K562 (cell line): ENCODE measurements around the gene TSPAN18. TPM values are rescaled to one million over a fixed set of nuclear protein-coding genes. Genes with fewer than 3 reads are reported as not detected.
A peak's percentile ranks its signal among the peaks of the same experiment; 100 is the strongest.

ENCODE experiments used
- ARID2 ChIP-seq: fragments of 450-650 bp; IDR thresholded peaks from 2 replicates; pipeline ENCODE4 v1.6.1; 2017; ENCODE audit warnings: antibody characterized with exemption, mild to moderate bottlenecking
- BDP1 ChIP-seq: IDR thresholded peaks from 3 replicates; pipeline ENCODE4 v1.6.1; 2011; ENCODE audit not compliant: insufficient read length, insufficient read depth
- CBX2 ChIP-seq: fragments of 200-600 bp; sonication (generic); IDR thresholded peaks from one replicate; pipeline ENCODE4 v1.6.1; 2012; ENCODE audit warnings: mild to moderate bottlenecking, low read length, inconsistent platforms; ENCODE audit not compliant: insufficient read depth, poor library complexity, severe bottlenecking
- CC2D1A ChIP-seq: fragments of 450-650 bp; IDR thresholded peaks from 2 replicates; pipeline ENCODE4 v1.6.1; 2017; ENCODE audit warnings: mild to moderate bottlenecking
- FOXP1 ChIP-seq: sonication (generic); formaldehyde crosslinking; IDR thresholded peaks from 2 replicates; pipeline ENCODE4 v1.8.0; 2022; ENCODE audit warnings: mild to moderate bottlenecking, missing genetic modification reagents
- MXI1 ChIP-seq: IDR thresholded peaks from 2 replicates; pipeline ENCODE4 v1.6.1; 2011; ENCODE audit warnings: low read depth, mild to moderate bottlenecking, improper control_type of control experiment, low read length
- STAG1 ChIP-seq: sonication (generic); formaldehyde crosslinking; IDR thresholded peaks from 2 replicates; pipeline ENCODE4 v1.5.0; 2020; ENCODE audit warnings: missing genetic modification reagents, borderline replicate concordance
- polyA plus RNA-seq, 8 experiments: library from polyadenylated mRNA; depleted of rRNA in 4 of 8; stranded (reverse) in 5 of 8; unstranded in 3 of 8; fragments of >200 nt; fragmentation: Nextera tagmentation in 2 of 8; fragmentation: Illumina TruSeq in 1 of 8; extraction: Ambion mirVana in 2 of 8; extraction: Trizol in 1 of 8; gene quantifications; 2 replicates each; pipeline versions ENCODE4 v1.2.1 to v1.2.3, GENCODE V29; 2011 to 2014; ENCODE audit warnings: inconsistent platforms in 1 of 8, missing spikeins in 1 of 8
- total RNA-seq, 7 experiments: library from RNA; depleted of rRNA in 6 of 7; stranded (reverse); fragments of >200 nt in 6 of 7; fragmentation: Illumina TruSeq in 2 of 7; extraction: Trizol in 2 of 7; gene quantifications; 2 replicates each; pipeline versions ENCODE4 v1.2.1 to v1.2.3, GENCODE V29; 2011 to 2021; ENCODE audit warnings: low replicate concordance in 1 of 7
- TF ChIP-seq, protein P1 (sequence below): sonication (generic); formaldehyde crosslinking; IDR thresholded peaks from 2 replicates; pipeline ENCODE4 v1.8.0; 2023; ENCODE audit warnings: missing genetic modification reagents, mild to moderate bottlenecking, borderline replicate concordance
- TF ChIP-seq, protein P2 (sequence below): fragments of 450-650 bp; IDR thresholded peaks from 2 replicates; pipeline ENCODE4 v1.6.1; 2014; ENCODE audit warnings: low read depth, mild to moderate bottlenecking, moderate library complexity, borderline replicate concordance
- TF ChIP-seq, protein P3 (sequence below): sonication (generic); formaldehyde crosslinking; IDR thresholded peaks from 2 replicates; pipeline ENCODE4 v1.9.0; 2022; ENCODE audit warnings: mild to moderate bottlenecking, missing genetic modification reagents

Gene TSPAN18
- total and polyA plus RNA-seq, 9 of the 15 experiments (the other 6 are each of a cell fraction or from before 2014, with no cell fraction given), result 0.17 to 0.35 (median 0.22) TPM; not detected in 4

DNA sequence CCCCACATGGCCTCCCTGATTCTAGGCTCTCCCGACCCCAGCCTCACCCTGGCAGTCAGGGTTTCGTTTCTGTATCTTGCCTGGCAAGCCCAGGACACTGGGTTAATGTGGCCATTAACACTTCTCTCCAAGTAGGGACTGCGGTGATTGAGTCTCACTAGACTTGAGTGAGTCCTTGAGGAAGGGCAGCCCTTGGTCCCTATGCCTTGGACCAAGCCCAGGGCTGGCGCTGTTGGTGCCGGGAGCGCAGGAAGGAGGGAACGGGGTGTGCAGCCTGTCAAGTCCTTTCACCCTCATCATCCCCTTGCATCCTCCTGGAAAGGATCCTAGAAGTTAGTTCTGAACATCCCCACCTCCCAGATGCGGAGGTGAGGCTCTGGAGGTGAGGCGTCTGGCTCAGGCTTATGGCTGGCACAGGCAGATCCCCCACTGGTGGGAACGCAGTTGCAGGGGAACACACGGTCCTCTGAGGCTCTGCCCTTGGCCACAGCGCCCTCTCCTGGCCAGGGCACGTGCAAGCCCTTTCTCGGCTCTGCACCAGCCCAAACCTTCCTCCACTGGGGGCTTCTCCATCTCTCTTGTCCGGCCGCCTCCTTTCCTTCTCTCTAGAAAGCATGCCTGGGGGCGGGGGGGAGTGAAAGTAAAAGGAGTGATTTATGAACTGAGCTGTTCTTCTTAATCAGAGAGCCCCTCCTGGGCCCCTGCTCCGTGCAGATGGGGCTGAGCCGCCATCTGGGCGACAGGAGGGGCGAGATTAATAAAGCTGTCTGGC, 167.3 kb downstream of the TSPAN18 start (continued):
- TF ChIP-seq MXI1 (no peak), FOXP1 (CRISPR knock-in tag) (peak; percentile 64; the same call in 1 of the 2 replicates), BDP1 (no peak), CC2D1A (0 out of 2 replicates have a peak, but pooled peaks have one; percentile 41), ARID2 (peak; percentile 37; the same call in 1 of the 2 replicates), STAG1 (CRISPR knock-in tag) (peak; percentile 89; the same call in 1 of the 2 replicates), CBX2 (no peak)
- TF ChIP-seq, protein P1, sequence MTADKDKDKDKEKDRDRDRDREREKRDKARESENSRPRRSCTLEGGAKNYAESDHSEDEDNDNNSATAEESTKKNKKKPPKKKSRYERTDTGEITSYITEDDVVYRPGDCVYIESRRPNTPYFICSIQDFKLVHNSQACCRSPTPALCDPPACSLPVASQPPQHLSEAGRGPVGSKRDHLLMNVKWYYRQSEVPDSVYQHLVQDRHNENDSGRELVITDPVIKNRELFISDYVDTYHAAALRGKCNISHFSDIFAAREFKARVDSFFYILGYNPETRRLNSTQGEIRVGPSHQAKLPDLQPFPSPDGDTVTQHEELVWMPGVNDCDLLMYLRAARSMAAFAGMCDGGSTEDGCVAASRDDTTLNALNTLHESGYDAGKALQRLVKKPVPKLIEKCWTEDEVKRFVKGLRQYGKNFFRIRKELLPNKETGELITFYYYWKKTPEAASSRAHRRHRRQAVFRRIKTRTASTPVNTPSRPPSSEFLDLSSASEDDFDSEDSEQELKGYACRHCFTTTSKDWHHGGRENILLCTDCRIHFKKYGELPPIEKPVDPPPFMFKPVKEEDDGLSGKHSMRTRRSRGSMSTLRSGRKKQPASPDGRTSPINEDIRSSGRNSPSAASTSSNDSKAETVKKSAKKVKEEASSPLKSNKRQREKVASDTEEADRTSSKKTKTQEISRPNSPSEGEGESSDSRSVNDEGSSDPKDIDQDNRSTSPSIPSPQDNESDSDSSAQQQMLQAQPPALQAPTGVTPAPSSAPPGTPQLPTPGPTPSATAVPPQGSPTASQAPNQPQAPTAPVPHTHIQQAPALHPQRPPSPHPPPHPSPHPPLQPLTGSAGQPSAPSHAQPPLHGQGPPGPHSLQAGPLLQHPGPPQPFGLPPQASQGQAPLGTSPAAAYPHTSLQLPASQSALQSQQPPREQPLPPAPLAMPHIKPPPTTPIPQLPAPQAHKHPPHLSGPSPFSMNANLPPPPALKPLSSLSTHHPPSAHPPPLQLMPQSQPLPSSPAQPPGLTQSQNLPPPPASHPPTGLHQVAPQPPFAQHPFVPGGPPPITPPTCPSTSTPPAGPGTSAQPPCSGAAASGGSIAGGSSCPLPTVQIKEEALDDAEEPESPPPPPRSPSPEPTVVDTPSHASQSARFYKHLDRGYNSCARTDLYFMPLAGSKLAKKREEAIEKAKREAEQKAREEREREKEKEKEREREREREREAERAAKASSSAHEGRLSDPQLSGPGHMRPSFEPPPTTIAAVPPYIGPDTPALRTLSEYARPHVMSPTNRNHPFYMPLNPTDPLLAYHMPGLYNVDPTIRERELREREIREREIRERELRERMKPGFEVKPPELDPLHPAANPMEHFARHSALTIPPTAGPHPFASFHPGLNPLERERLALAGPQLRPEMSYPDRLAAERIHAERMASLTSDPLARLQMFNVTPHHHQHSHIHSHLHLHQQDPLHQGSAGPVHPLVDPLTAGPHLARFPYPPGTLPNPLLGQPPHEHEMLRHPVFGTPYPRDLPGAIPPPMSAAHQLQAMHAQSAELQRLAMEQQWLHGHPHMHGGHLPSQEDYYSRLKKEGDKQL (CRISPR knock-in tag), result no peak
- TF ChIP-seq, protein P2, sequence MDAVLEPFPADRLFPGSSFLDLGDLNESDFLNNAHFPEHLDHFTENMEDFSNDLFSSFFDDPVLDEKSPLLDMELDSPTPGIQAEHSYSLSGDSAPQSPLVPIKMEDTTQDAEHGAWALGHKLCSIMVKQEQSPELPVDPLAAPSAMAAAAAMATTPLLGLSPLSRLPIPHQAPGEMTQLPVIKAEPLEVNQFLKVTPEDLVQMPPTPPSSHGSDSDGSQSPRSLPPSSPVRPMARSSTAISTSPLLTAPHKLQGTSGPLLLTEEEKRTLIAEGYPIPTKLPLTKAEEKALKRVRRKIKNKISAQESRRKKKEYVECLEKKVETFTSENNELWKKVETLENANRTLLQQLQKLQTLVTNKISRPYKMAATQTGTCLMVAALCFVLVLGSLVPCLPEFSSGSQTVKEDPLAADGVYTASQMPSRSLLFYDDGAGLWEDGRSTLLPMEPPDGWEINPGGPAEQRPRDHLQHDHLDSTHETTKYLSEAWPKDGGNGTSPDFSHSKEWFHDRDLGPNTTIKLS, result no peak
- TF ChIP-seq, protein P3, sequence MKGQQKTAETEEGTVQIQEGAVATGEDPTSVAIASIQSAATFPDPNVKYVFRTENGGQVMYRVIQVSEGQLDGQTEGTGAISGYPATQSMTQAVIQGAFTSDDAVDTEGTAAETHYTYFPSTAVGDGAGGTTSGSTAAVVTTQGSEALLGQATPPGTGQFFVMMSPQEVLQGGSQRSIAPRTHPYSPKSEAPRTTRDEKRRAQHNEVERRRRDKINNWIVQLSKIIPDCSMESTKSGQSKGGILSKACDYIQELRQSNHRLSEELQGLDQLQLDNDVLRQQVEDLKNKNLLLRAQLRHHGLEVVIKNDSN, result 0 out of 2 replicates have a peak, but pooled peaks have one; percentile 26
